PC-3 (cell line): ENCODE results near the gene RIC8B.

Experiments
- EZH2 ChIP-seq: fragments of 300-600 bp; sonication (generic); IDR thresholded peaks from one replicate; pipeline ENCODE4 v1.6.1; 2017; ENCODE audit warnings: antibody characterized with exemption, mild to moderate bottlenecking, low read length; ENCODE audit not compliant: unreplicated experiment
- EZH2phosphoT487 ChIP-seq: fragments of 300-600 bp; sonication (generic); IDR thresholded peaks from 2 replicates; pipeline ENCODE4 v1.6.1; 2018; ENCODE audit warnings: mild to moderate bottlenecking, antibody characterized with exemption, low read length, borderline replicate concordance
- TF ChIP-seq, protein P1 (sequence below): fragments of 300-600 bp; sonication (generic); conservative IDR thresholded peaks from 2 replicates; pipeline ENCODE4 v1.5.1; 2017; ENCODE audit warnings: antibody characterized with exemption, low read depth, mild to moderate bottlenecking, low read length

DNA sequence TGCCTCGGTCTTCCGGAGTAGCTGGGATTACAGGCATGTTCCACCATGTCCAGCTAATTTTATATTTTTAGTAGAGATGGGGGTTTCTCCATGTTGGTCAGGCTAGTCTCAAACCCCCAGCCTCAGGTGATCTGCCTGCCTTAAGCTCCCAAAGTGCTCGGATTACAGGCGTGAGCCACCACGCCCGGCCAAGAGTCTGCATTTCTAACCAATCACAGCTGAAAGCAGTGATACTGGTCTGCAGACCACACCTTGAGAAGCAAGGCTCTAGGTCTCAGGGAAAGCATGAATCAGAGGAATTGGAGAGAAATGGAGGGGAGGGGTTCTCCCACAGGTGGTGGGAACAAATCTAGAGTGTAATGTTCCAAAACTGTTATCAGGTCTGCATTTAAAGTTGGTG, 126.1 kb downstream of the RIC8B start:
- TF ChIP-seq EZH2 (no peak), EZH2phosphoT487 (no peak)
- TF ChIP-seq, protein P1, sequence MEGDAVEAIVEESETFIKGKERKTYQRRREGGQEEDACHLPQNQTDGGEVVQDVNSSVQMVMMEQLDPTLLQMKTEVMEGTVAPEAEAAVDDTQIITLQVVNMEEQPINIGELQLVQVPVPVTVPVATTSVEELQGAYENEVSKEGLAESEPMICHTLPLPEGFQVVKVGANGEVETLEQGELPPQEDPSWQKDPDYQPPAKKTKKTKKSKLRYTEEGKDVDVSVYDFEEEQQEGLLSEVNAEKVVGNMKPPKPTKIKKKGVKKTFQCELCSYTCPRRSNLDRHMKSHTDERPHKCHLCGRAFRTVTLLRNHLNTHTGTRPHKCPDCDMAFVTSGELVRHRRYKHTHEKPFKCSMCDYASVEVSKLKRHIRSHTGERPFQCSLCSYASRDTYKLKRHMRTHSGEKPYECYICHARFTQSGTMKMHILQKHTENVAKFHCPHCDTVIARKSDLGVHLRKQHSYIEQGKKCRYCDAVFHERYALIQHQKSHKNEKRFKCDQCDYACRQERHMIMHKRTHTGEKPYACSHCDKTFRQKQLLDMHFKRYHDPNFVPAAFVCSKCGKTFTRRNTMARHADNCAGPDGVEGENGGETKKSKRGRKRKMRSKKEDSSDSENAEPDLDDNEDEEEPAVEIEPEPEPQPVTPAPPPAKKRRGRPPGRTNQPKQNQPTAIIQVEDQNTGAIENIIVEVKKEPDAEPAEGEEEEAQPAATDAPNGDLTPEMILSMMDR, result no peak
